Measurements from ENCODE around the gene FARS2. TPM values are rescaled to one million over a fixed set of nuclear protein-coding genes. Genes with fewer than 3 reads are reported as not detected.

Gene FARS2
- polyA plus RNA-seq, 3 donors, result 12.2 to 21.6 (median 17.7) TPM

GRCh38 chr6:5446362-5447075, 185.2 kb downstream of the FARS2 start:
- no peak for TF ChIP-seq CTCF (IDR thresholded peaks at IDR 0.05)
- Histone ChIP-seq H3K36me3 (replicated peaks in 1 of 2; ENCODE audit: control insufficient read depth in 1 of 2, insufficient read depth in 2 of 2, low read length in 2 of 2) (no peaks in the 10 kb centered on the region), H4K20me1 (ENCODE audit: insufficient read depth, low read length) (no peaks in the 10 kb centered on the region), H3K27ac (ENCODE audit: low read depth in 1 of 2, low read length in 2 of 2) (no peak overlapping the region), H3K9me3 (replicated peaks in 1 of 2; ENCODE audit: control insufficient read depth in 1 of 2, insufficient read depth in 1 of 2, low read length in 2 of 2) (no peaks in the 10 kb centered on the region), H3K27me3 (ENCODE audit: control insufficient read depth in 2 of 2, insufficient read depth in 2 of 2, low read length in 2 of 2) (no peaks in the 10 kb centered on the region), H3K9ac (ENCODE audit: insufficient read depth, low read length, poor library complexity, severe bottlenecking) (no peak overlapping the region), H3K4me1 (ENCODE audit: control insufficient read depth in 1 of 2, insufficient read depth in 2 of 2, low read length in 2 of 2) (peaks cover 0 to 6% of the 10 kb centered on the region in 2 donors), H3K79me2 (ENCODE audit: insufficient read depth, low read length) (no peaks in the 10 kb centered on the region), H3K4me3 (replicated peaks in 1 of 3; ENCODE audit: low read depth in 2 of 3, low read length in 3 of 3) (no peak overlapping the region), H2AFZ (ENCODE audit: insufficient read depth, low read depth, low read length, poor library complexity, severe bottlenecking) (no peak overlapping the region), H3K4me2 (replicated peaks; ENCODE audit: extremely low read depth, low read length, poor library complexity, severe bottlenecking) (no peak overlapping the region)
- Mint-ChIP-seq H3K4me3 (no peak overlapping the region), H3K9me3 (peaks cover 0 to 2% (median 0%) of the 10 kb centered on the region in 7 donors), H3K4me1 (peaks cover 17% of the 10 kb centered on the region), H3K27ac (no peak overlapping the region), H3K27me3 (ENCODE audit: low read depth in 3 of 3) (no peaks in the 10 kb centered on the region), H3K36me3 (peaks cover 0 to 6% of the 10 kb centered on the region in 2 donors)
- WGBS (ENCODE audit: insufficient coverage), result 100% methylated on average over 3 of the region's 7 CpGs
- intact Hi-C loops (cut with micrococcal nuclease), result no loop called here
- DNase-seq, result no peak

DNA sequence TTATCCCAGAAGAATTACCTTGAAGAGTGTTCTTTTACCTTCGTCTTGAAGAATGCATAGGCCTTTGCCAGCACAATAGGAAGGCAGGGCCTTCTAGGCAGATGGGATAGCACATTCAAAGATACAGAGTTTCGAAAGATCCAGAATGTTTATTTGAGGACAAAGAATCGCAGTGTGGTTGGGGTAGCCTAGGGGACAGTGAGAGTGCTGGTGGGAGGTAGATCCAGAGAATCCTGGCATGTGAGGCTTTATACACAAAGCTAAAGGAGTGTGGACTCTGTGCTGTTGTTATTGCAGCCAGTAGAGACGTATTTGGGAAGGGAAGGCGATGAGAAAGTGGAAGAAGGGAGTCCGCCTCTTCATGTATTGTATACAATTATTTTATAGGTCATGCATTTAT, 186.6 kb downstream of the FARS2 start:
- Histone ChIP-seq H3K27ac (ENCODE audit: low read depth in 1 of 2, low read length in 2 of 2) (no peak overlapping the region), H3K9ac (ENCODE audit: insufficient read depth, low read length, poor library complexity, severe bottlenecking) (no peak overlapping the region), H3K9me3 (replicated peaks in 1 of 2; ENCODE audit: control insufficient read depth in 1 of 2, insufficient read depth in 1 of 2, low read length in 2 of 2) (no peaks in the 10 kb centered on the region), H4K20me1 (ENCODE audit: insufficient read depth, low read length) (no peaks in the 10 kb centered on the region), H3K4me2 (replicated peaks; ENCODE audit: extremely low read depth, low read length, poor library complexity, severe bottlenecking) (no peak overlapping the region), H3K79me2 (ENCODE audit: insufficient read depth, low read length) (no peaks in the 10 kb centered on the region), H3K27me3 (ENCODE audit: control insufficient read depth in 2 of 2, insufficient read depth in 2 of 2, low read length in 2 of 2) (no peaks in the 10 kb centered on the region), H3K36me3 (replicated peaks in 1 of 2; ENCODE audit: control insufficient read depth in 1 of 2, insufficient read depth in 2 of 2, low read length in 2 of 2) (no peaks in the 10 kb centered on the region), H3K4me3 (replicated peaks in 1 of 3; ENCODE audit: low read depth in 2 of 3, low read length in 3 of 3) (no peak overlapping the region), H3K4me1 (ENCODE audit: control insufficient read depth in 1 of 2, insufficient read depth in 2 of 2, low read length in 2 of 2) (peaks cover 0 to 6% of the 10 kb centered on the region in 2 donors), H2AFZ (ENCODE audit: insufficient read depth, low read depth, low read length, poor library complexity, severe bottlenecking) (no peak overlapping the region)
- Mint-ChIP-seq H3K9me3 (peaks cover 0 to 2% (median 0%) of the 10 kb centered on the region in 7 donors), H3K4me1 (peaks cover 17% of the 10 kb centered on the region), H3K36me3 (peaks cover 0 to 6% of the 10 kb centered on the region in 2 donors), H3K27me3 (ENCODE audit: low read depth in 3 of 3) (no peaks in the 10 kb centered on the region), H3K4me3 (no peak overlapping the region), H3K27ac (no peak overlapping the region)
- WGBS (ENCODE audit: insufficient coverage), result 94% methylated on average over 3 of the region's 6 CpGs
- no peak for TF ChIP-seq CTCF (IDR thresholded peaks at IDR 0.05)
- DNase-seq, result no peak
- intact Hi-C loops (cut with micrococcal nuclease), result no loop called here

All from CD14-positive monocyte (primary cell).